ENCODE results near the gene SPEG. TPM values are rescaled to one million over a fixed set of nuclear protein-coding genes. Genes with fewer than 3 reads are reported as not detected.

Gene SPEG
- total RNA-seq, 1 experiment from 2014 or later: 55.3 TPM

DNA sequence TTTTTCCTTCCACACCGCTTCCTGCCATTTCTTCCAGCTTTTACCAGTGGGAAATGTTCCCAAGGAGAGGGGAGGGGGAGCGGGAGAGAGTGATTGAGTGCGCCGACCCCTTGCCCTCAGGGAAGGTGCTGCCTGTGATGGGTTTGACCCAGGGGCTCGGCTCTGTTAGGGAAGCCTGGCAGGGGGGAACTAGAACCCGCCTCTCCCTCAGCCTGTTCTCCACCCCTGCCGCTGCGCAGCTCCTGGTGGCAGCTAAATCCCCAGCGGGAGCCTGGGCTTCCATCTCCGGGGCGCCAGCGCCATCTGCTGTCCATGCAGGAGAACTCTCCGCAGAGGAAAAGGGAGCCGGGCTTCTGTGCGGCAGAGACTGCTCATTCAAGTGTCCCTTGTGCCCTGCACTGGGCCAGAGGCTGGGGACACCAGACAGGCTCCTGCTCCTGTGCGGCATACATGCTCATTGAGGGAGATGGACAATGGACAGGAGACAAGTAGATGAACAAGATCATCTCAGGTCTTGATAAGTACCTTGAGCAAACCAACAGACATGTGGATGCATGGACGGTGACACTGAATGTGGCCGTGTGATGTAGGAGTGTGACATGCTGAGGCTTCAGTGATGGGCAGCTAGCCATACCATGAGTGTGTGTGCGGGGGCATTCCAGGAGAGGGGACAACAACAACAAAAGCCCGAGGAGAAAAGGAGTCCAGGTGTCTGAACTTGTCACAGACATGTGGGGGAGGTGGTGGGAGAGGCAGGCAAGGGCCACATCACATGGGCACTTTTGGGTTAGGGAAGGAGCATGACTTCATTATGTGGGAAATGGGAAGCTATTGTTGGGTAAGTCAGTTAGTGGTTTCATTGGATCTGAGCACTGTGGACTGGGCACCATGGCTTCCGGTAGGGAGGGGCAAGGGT lies 95.7 kb downstream of the SPEG start (continued):
- TF ChIP-seq CTCF (IDR thresholded peaks at IDR 0.05) (peak; percentile 88), KAT7 (CRISPR knock-in tag; IDR thresholded peaks at IDR 0.05; ENCODE audit: borderline replicate concordance) (no peak), GABPB1 (CRISPR knock-in tag; IDR thresholded peaks at IDR 0.05) (peak; percentile 49; the same call in 1 of the 2 replicates)

DNA sequence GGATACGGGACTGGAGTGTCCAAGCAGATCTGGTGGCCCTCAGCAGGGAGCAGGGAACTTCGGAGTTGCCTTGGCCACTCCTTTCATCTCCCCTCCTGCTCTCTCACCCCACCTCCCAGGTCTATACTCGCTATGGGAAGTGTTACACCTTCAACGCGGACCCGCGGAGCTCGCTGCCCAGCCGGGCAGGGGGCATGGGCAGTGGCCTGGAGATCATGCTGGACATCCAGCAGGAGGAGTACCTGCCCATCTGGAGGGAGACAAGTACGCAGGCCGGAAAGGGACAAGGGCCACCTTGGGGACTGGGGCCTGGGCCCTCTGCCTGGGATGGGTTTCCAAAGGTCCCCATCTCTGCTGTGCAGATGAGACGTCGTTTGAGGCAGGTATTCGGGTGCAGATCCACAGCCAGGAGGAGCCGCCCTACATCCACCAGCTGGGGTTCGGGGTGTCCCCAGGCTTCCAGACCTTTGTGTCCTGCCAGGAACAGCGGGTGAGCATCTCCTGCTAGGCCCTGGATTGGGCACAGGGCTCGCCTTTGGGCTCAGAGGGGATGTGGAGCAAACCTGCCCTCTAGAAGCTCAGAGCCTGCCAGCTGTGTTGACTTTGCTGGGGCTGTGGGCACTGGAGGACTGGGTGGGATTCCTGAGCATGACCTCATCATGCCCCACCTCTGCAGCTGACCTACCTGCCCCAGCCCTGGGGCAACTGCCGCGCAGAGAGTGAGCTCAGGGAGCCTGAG lies 97.2 kb downstream of the SPEG start:
- no peaks in the 10 kb centered on the region for H3K9me3 Mint-ChIP-seq
- no peak overlapping the region for H3K4me3 Mint-ChIP-seq
- ChIA-PET CTCF (interaction anchor here (1.1 to 41.3 kb wide), 9 partner anchors 8 to 128 kb away, joined by 3 to 2316 read pairs (median 104); partner anchors contain the start of genes ASIC4 and GMPPA), POLR2A (interaction anchor here (0.6 kb wide), 1 partner anchor 94 kb away, joined by 3 read pairs; no protein-coding TSS in a partner anchor)
- no peak overlapping the region for H3K27ac Mint-ChIP-seq
- H3K27me3 Mint-ChIP-seq (ENCODE audit: low read depth): peaks cover 43% of the 10 kb centered on the region
- ATAC-seq: no peak
- TF ChIP-seq, protein P1, sequence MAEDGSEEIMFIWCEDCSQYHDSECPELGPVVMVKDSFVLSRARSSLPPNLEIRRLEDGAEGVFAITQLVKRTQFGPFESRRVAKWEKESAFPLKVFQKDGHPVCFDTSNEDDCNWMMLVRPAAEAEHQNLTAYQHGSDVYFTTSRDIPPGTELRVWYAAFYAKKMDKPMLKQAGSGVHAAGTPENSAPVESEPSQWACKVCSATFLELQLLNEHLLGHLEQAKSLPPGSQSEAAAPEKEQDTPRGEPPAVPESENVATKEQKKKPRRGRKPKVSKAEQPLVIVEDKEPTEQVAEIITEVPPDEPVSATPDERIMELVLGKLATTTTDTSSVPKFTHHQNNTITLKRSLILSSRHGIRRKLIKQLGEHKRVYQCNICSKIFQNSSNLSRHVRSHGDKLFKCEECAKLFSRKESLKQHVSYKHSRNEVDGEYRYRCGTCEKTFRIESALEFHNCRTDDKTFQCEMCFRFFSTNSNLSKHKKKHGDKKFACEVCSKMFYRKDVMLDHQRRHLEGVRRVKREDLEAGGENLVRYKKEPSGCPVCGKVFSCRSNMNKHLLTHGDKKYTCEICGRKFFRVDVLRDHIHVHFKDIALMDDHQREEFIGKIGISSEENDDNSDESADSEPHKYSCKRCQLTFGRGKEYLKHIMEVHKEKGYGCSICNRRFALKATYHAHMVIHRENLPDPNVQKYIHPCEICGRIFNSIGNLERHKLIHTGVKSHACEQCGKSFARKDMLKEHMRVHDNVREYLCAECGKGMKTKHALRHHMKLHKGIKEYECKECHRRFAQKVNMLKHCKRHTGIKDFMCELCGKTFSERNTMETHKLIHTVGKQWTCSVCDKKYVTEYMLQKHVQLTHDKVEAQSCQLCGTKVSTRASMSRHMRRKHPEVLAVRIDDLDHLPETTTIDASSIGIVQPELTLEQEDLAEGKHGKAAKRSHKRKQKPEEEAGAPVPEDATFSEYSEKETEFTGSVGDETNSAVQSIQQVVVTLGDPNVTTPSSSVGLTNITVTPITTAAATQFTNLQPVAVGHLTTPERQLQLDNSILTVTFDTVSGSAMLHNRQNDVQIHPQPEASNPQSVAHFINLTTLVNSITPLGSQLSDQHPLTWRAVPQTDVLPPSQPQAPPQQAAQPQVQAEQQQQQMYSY (CRISPR knock-in tag; IDR thresholded peaks at IDR 0.05): no peak
- TF ChIP-seq MXD4 (CRISPR knock-in tag; IDR thresholded peaks at IDR 0.05; ENCODE audit: borderline replicate concordance): no peak
- no peak for DNase-seq (ENCODE audit: low spot score)
- peaks cover 18% of the 10 kb centered on the region for H3K4me1 Mint-ChIP-seq
- H3K36me3 Mint-ChIP-seq: no peaks in the 10 kb centered on the region

DNA sequence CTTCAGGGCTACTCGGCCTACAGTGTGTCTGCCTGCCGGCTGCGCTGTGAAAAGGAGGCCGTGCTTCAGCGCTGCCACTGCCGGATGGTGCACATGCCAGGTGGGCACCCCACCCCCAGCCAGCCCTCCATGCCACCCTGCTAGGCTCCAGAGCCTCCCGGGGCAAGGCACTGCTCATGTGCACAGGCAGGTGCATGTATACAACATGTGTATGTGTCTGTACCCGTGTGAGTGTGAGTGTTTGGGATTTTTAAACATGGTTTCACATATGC lies 97.7 kb downstream of the SPEG start:
- DNase-seq (ENCODE audit: low spot score) (no peak), ATAC-seq (no peak)
- Mint-ChIP-seq H3K9me3 (no peaks in the 10 kb centered on the region), H3K4me3 (no peak overlapping the region), H3K27ac (no peak overlapping the region), H3K4me1 (peaks cover 21% of the 10 kb centered on the region), H3K36me3 (no peaks in the 10 kb centered on the region), H3K27me3 (ENCODE audit: low read depth) (peaks cover 38% of the 10 kb centered on the region)
- TF ChIP-seq SMAD4 (CRISPR knock-in tag; IDR thresholded peaks at IDR 0.05) (no peak), NFYB (CRISPR knock-in tag; conservative IDR thresholded peaks at IDR 0.05; ENCODE audit: low read depth) (no peak), ZNF219 (CRISPR knock-in tag; IDR thresholded peaks at IDR 0.05; ENCODE audit: borderline replicate concordance) (no peak), MYBL2 (CRISPR knock-in tag; IDR thresholded peaks at IDR 0.05) (no peak), IRF1 (CRISPR knock-in tag; IDR thresholded peaks at IDR 0.05) (no peak), GTF2I (CRISPR knock-in tag; conservative IDR thresholded peaks at IDR 0.05) (no peak), HMGA2 (CRISPR knock-in tag; IDR thresholded peaks at IDR 0.05) (no peak), ESRRA (CRISPR knock-in tag; IDR thresholded peaks at IDR 0.05; ENCODE audit: borderline replicate concordance) (no peak), NR1H2 (CRISPR knock-in tag; IDR thresholded peaks at IDR 0.05) (no peak), SP1 (CRISPR knock-in tag; conservative IDR thresholded peaks at IDR 0.05) (no peak), SOX15 (CRISPR knock-in tag; IDR thresholded peaks at IDR 0.05) (no peak)
- TF ChIP-seq, protein P2, sequence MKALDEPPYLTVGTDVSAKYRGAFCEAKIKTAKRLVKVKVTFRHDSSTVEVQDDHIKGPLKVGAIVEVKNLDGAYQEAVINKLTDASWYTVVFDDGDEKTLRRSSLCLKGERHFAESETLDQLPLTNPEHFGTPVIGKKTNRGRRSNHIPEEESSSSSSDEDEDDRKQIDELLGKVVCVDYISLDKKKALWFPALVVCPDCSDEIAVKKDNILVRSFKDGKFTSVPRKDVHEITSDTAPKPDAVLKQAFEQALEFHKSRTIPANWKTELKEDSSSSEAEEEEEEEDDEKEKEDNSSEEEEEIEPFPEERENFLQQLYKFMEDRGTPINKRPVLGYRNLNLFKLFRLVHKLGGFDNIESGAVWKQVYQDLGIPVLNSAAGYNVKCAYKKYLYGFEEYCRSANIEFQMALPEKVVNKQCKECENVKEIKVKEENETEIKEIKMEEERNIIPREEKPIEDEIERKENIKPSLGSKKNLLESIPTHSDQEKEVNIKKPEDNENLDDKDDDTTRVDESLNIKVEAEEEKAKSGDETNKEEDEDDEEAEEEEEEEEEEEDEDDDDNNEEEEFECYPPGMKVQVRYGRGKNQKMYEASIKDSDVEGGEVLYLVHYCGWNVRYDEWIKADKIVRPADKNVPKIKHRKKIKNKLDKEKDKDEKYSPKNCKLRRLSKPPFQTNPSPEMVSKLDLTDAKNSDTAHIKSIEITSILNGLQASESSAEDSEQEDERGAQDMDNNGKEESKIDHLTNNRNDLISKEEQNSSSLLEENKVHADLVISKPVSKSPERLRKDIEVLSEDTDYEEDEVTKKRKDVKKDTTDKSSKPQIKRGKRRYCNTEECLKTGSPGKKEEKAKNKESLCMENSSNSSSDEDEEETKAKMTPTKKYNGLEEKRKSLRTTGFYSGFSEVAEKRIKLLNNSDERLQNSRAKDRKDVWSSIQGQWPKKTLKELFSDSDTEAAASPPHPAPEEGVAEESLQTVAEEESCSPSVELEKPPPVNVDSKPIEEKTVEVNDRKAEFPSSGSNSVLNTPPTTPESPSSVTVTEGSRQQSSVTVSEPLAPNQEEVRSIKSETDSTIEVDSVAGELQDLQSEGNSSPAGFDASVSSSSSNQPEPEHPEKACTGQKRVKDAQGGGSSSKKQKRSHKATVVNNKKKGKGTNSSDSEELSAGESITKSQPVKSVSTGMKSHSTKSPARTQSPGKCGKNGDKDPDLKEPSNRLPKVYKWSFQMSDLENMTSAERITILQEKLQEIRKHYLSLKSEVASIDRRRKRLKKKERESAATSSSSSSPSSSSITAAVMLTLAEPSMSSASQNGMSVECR (CRISPR knock-in tag; IDR thresholded peaks at IDR 0.05; ENCODE audit: borderline replicate concordance): no peak
- TF ChIP-seq, protein P3, sequence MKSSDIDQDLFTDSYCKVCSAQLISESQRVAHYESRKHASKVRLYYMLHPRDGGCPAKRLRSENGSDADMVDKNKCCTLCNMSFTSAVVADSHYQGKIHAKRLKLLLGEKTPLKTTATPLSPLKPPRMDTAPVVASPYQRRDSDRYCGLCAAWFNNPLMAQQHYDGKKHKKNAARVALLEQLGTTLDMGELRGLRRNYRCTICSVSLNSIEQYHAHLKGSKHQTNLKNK (CRISPR knock-in tag; IDR thresholded peaks at IDR 0.05): no peak
- CTCF ChIA-PET: interaction anchor here (1.1 to 41.3 kb wide), 7 partner anchors 9 to 129 kb away, joined by 3 to 2316 read pairs (median 104); partner anchors contain the start of genes ASIC4 and GMPPA
- POLR2A ChIA-PET: no interaction called here
